ENCODE results near the gene KIAA0753.

KIAA0753 gene

DNA sequence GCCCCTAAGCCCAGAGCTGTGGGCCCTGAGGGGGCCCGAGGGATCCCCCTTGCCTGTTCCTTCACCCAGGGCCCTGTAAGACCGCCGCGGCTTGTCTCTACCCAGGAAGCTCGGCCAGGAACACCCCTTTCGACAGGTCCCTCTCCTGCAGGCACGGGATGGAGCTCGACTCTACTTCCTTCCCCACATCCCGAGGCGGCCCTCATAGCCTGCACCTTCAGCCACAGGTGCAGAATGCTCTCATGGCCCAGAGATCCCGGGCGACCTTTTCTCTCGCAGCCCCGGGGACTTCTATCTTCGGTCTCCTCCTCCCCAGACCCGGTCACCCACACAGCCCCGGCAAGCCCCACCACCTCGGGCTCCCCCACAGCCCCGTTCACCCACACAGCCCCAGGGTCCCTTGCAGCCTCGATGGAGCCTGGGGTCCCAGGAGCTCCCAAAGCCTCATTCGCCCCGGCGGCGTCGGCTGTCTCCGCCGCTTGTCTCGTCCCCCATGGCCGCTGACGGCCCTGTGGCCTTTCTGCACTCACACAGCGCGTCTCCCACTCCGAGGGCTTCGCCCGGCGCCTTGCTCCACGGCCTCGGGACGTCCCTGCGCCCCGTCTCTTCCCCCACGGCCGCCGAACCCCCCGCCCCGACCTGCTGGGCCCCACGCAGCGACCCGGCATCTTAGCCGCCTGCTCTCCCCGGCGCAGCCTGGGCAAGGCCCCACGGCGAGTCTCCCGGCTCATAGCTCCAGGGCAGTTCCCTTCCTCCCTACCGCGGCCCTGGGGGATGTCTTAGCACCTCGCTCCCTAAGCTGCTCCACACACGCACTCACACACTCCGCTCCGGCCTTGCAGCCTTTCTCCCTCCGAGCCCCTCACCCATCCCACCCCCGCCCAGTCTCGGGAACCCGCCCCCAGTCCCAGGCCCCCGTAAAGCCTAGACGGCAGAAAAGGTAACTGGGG is 650 bp downstream of the KIAA0753 start:
- peak; percentile 56 for DNase-seq

DNA sequence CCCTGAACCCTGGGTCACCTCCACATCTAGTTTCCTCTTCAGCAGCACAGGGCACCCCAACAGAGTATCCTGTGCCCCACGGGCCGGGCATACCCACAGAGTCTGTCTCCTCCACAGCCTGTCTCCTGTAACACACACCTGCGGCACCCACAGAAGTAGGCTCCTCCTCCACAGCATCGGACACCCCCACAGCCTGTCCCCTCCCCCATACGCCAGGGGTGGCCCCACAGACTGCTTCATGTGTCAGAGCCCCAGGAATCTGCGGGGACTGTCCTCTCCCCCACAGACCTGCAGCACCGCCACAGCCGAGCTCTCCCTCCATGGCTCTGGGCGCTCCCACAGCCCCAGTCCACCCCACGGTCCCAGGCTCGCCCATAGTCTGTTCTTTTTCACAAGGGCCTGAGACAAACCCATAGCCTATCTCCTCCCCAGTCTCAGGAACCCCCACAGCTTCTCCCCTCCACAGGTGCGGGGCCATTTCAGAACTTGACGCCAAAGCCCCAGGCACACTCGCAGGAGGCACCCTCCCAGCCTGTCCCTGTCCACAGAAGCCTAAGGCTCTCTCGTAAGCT is 1.4 kb downstream of the KIAA0753 start:
- DNase-seq: no peak

DNA sequence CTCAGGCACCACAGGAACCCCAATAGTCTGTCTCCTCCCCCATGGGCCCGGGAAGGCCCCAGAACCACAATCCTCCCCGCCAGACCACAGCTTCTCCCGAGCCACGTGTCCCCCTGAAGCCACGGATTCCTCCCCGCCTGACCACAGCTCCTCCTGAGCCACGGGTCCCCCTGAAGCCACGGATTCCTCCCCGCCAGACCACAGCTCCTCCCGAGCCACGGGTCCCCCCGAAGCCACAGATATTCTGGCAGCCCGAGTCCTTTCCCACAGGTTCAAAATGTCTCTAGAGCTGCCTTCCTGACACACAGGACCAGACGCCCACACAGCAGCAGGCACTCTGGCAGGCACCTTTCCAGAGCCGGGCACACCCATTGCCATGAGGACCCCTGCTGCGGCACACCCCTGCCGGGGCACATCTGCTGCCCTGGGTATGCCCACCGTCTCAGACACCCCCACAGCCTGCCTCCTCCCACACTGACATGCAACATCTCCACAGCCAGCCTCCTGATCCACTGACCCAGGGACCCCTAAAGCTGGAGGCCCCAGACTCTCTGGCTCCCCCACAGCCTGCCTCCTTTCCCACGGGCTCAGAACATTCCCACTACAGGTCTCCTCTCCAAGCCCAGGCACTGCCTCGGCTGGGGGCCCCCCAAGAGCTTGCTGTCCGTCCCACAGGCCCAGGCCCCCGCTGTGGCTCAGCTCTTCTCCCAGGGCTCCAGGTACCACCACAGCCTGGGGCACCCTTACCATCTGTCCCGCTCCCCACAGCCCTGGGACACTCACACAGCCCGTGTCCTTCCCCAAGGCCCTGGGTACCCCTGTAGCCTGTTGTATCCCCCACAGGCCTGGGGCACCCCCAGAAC is 2.2 kb downstream of the KIAA0753 start:
- no peak for DNase-seq

DNA sequence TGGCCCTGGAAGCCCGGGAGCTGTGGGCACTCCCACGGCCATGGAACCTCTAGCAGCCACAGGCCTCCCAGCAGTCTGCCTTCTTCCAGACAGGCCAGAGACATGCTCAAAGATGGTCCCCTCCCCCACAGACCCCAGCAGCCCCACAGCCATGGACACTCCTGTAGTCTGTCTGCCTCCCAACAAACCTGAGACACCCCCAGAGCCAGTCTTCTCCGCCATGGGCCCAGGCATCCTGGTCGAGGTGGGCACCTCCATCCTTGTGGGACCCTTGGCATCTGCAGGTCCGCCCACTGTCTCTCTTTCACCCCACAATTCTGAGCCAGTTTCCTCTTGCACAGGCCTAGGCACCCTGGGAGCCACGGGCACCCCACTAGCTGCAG is 3.1 kb downstream of the KIAA0753 start:
- DNase-seq: no peak

DNA sequence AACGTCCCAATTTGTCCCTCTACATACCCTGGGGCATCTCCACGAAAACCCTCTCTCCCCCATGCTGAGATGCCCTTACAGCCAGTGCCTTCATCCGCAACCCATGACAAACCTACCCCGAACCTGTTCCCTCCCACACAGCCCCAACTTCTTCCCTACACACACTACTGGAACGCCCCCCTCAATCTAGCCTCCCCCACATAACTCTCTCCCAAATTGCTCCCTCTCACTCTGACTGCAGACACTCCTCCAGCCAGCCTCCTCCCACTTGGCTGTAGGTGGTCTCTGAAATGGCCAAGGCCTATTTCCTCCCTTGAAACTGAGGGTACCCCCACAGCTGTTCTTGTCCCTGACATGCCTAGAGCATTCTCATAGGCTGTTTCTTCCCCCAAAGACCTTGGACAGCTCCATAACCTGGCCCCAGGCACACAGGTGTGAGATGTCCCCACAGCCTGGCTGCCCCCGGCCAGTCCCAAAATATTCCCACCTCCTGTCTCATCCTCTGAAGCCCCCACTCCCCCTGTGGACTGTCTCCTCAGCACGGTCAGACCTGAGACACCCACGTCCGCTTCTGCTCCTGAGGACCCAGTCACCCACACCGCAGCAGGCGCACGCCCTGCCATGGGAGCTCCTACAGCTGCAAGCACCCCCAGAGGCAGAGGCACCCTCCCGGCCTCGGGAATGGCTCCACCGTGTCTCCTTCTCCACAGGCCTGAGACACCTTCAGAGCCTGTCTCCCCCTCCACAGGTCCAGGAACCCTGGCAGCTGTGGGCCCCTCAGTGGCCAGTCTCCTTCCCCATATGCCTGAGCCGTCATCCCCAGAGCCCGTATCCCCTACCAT is 3.7 kb downstream of the KIAA0753 start:
- no peak for DNase-seq

DNA sequence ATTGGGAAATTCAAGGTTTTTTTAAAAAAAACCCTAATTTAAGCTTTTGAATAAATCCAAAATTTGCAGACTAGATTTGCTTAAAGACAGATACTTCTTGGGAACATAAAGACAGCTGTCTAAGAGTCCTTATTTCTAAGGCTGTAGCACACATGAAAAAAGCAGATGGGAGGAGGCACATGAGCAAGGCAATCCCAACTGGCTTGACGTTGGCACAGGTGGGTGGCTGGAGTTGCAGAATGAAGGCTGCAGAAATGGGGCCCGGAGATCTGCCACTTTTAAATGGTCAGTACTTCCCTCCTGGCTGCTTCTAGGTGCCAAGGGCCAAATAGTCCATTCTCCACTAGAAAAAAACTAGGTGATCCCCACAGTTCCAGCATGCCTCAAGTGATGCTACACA is 4.4 kb downstream of the KIAA0753 start:
- DNase-seq: no peak

DNA sequence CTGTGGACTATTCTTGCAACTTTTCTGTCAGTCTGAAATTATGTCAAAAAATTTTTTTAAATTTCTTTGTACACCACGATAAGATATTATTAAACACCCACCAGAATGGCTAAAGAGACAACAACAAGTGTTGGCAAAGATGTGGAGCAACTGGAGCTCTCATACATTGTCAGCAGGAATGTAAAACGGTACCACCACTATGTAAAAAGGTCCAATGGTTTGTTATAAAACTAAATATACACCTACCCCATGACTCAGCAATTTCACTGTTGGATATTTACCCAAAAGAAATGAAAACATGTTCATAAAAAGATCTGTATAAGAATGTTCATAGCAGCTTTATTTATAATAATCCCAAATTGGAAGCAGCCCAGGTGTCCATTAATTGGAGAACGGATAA is 7.2 kb downstream of the KIAA0753 start:
- no peak for DNase-seq

DNA sequence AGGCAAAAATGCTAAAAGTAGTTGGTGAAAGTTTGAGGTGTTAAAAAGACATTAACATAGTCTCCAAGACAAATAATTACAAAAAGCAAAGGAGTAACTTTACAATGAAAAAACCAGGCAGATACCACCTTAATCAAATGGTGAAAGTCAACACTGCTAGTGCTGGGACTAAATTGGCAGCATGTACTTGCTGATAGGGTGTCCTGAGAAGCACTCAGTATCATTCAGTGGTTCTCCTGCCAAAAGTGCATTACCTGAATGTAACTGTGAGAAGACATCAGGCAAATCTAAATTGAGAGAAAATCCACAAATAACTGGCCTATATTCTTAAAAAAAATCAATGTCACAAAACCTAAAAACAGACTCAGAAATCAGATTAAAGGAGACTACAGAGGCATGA is 8.0 kb downstream of the KIAA0753 start:
- no peak for DNase-seq

DNA sequence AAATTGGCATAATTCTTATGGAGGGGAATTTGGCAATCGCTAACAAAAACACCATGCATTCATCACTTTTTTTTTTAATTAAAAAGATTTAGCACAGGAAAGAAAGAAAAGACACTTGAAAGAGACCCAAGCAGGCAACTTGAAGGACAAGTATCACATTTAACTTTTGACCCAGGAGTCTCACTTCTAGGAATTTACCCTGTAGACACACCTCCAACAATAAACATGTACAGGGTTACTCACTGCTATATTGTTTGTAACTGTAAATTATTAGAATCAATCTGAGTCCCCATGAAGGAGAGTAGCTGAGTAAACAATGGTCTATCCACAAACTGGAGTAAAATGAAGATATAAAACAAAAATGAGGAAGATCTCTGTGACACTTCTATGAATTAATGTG is 10.1 kb downstream of the KIAA0753 start:
- DNase-seq: no peak

DNA sequence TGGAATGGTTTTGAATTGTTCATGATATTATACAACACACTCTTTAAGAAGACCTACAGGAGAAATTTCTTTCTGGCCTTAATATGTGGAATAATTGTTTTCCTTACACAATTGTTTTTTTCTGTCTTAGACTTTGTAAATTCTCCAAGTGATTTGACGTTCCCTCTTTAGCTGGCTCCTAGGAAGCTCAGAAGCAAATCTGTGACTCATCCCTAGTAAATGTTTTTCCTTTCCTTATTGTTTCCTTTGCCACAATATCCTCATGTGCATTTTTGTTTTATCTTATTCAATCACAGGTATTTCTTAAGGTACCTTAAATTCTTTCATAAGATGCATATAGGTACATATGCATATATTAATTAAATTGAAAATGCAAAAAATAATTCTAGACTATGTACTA is 13.5 kb downstream of the KIAA0753 start:
- no peak for DNase-seq

DNA sequence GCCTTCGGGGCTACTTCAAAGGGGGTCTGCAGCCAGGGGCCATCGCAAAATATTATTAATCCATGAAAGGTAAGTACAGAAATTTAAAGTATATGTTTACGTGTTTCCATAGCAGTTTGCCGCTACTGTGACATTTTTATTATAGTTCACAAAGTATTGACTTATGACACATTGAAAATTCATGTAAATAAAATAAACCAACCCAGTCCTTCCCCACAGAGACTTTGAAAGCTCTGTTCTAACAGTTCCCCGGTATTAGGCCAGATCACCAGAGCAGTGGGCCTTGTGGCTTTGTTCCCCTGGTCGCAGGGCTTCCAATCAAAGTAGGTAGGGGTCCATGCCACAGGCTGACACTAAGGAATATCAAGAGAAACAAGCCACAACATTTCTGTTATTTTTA is 13.9 kb downstream of the KIAA0753 start:
- no peak for DNase-seq

DNA sequence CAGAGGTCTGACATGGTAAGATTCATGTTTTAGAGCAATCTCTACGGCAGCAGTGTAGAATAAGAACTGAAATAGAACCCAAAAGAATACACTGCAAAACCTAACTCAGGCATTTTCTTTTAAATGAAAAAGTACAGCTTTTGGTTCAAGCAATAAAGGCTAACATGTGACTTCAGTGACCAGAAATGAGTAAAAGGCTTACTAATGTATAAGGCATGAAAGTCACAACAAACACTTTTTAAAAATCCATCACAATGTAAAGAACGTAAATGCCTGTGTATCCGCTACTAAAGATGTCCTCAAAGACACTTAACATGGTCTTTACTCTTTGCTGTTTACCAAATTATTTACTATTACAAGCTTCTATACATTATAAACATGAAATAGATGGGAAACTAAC is 16.6 kb downstream of the KIAA0753 start:
- no peak for DNase-seq

DNA sequence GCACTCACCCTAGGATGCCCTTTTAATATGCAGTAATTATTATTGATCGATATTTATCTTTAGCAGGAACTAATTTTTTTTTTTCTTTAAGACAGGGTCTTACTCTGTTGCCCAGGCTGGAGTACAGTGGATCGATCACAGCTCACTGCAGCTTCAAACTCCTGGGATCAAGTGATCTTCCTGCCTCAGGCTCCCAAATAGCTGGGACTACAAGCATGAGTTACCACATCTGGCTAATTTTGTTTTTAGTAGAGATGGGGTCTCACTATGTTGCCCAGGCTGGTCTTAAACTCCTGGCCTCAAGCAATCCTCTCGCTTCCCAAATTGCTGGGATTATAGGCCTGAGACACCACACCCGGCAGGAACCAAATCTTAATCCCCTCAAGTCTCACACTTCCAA is 29.3 kb downstream of the KIAA0753 start:
- DNase-seq: no peak

DNA sequence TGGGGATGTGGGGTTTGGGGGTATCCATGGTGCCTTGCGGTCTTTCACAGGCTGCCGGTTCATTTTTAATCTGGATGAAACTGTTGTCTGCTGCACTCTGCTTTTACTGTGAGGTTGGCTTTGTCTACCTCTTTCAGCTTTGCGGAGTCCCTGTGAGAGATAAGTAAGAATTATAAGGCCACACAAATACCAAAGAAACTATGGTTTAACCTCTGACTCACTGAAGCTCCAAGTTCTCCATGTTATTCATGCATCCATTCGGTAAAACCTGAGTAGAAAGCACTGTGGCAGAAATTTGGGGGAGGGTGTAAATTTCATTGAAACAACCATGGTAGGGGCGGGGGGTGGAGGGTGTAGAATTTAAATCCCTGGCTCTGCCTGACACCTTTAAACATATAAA is 30.5 kb downstream of the KIAA0753 start:
- DNase-seq: no peak

DNA sequence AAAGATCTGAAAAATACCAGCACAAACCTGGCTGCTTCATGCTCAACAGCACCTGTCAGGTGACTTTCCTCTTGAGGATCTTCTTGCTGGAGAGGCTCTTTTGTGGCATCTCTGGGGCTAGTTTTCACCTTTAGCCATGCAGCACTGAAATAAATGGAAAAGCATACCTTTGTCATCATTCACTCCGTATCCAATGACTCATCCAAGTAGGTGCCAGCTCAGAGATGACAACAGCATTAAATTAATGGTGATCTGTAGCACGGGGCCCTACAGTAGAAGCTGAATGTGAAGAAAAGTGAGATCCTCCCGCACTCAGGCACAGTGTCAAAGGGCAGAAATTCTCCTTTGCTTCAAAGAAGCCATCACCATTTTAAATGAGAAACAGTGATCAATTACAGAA is 32.2 kb downstream of the KIAA0753 start:
- DNase-seq: peak; percentile 32

DNA sequence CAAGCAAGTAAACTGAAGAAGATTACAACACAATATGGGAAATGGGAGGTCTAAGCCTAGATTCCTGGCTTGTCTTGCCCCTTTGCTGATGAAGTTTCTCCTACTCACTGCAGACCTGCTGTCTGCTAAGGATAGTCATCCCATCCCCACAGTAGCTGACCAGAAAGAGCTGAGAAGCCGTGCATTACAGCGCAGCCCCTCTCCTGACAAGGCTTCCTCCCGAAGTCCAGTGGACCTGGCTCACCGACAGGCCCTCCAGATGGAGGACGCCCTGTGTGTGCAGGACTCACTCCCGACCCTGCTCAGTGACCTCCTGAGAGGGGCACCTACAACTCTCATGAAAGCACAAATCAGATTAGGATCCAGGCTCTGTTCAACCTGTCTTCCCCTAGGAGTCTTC is 35.4 kb downstream of the KIAA0753 start:
- no peak for DNase-seq

DNA sequence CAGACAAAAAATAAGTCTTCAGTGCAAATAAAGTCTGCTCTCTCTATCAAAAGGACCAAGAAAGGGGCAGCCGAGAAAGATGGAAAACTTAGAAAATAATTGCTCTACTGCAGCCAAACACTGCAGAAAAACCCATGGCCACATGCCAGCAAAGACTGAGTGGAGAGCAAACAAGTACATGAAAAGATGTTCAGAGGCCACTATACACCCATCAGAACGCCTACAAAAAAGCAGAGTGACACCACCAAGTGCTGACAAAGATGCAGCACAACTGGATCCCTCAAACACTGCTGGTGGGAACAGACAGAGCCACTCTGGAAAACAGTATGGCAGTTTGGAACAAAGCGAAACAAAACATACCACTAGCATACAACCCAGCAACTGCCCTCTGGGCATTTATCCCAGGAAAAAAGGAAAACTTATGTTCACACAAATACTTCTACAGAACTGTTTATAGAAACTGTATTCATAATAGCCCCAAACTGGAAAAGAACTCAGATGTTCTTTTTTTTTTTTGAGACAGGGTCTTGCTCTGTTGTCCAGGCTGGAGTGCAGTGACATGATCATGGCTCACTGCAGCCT is 36.7 kb downstream of the KIAA0753 start:
- no peak for DNase-seq

DNA sequence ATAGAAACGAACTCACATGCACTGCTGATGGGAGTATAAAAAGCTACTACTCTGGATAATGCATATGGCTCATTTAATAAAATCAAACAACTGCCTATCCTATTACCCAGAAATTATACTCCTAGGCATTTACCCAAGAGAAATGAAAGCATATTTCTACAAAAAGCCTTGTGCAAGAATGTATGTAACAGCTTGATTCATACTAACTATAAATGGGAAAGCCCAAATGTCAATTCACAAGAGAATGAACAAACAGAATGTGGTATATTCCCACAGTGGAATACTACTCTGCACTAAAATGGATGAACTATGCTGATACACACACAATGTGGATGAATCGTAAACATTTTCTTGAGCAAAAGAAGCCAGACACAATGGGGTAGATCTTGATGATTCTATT is 38.4 kb downstream of the KIAA0753 start:
- no peak for DNase-seq

DNA sequence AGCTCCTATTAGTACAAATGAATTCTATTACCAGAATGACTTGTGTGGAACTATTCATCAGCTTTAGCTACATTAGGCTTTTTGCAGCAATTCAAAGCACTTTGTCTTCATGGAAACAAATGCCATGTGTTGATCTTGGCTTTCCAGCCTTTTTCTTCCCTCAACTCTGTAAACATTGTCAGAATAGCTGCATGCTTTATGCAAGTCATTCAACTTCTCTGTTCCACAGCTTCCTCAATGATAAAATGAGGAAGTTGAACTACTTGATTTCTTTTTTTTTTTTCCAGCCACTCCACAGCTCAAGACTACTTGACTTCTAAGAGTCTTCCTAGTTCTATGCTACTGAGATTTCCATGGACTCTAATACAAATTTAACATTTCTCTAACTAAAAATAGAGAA is 41.1 kb downstream of the KIAA0753 start:
- no peak for DNase-seq

DNA sequence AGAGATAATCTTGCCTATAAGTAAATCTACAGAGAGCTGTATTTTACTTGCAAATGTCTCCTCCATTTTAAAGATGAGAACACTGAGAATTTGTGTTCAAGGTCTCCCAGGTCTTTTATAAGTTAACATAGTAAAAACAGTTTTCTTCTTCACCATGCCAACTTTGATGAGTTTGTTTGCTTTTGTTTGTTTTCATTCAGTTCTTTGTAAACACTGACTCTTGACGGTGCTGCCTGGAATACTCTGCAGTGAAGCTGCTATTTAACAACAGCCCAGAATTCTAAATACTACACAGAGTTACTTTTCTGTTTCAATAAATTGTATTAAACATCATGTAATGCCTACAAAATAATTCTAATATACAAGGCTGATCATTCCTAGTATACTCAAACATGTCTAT is 42.8 kb downstream of the KIAA0753 start:
- DNase-seq: no peak

DNA sequence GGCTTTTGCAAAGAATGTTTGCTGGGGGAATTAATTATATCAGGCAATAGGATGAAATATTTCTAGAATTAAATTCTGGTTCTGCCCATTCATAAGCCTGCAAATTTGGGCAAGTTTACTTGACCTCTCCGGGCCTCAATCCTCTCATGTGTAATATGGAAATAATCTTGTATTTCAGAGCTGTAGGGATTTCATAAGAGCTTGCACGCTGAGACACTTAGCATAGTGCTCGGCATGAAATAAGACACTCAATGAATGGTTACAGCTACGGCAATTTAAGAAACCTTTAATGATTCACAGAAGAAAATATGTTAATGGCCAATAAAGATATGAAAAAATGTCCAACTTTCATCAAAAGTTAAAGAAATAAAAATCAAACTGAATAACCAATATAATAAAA is 43.6 kb downstream of the KIAA0753 start:
- no peak for DNase-seq

DNA sequence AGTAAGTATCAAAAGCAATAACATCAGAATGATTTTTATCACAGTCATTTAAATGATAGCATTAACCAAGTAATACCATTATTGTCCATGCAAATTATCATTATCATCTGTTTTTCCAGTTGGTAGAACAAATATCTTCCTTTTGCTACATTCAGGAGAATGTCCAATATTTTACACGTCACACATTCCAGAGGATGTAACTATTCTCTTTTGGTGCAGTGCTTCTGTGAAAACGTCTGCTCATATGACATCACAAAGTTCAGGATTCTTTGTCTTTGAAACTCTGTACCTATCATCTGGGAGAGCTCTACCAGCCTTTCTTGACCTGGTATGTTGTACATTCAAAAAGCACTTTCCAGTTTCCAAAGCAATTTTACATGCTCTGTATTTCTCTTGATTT is 44.0 kb downstream of the KIAA0753 start:
- DNase-seq: no peak

All from kidney glomerular epithelial cell (primary cell).